ENCODE data around the gene FERMT1. TPM values are rescaled to one million over a fixed set of nuclear protein-coding genes. Genes with fewer than 3 reads are reported as not detected.

Gene FERMT1
- total and polyA plus RNA-seq, 2 of the 13 experiments (the other 11 are each of a cell fraction or from before 2014, with no cell fraction given), result 15.8 to 29.5 TPM

DNA sequence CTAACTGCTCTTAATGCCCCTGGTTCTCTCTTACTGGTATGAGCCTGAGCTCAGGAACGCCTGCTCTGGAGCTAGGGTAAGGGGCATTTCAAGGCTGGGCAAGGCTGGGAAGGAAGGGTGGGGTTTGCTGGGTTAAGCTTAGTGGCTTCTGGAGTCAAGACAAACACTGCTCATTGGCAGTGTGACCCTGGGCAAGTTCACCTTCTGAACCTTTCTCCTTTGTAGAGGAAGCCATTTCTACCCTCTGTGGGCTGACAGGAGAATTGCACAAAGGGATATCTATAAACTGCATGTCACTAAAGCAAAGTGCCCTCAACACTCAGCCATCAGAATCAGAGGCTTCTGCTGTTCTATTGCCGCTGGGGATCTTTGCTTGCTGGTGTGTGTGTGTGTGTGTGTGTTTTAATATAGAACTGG lies 48.7 kb downstream of the FERMT1 start (continued):
- no peak for TF ChIP-seq FOXM1 (CRISPR knock-in tag; IDR thresholded peaks at IDR 0.05)
- TF ChIP-seq ARHGAP35 (CRISPR knock-in tag; IDR thresholded peaks at IDR 0.05; ENCODE audit: borderline replicate concordance), result no peak
- TF ChIP-seq SYNCRIP (IDR thresholded peaks at IDR 0.05; ENCODE audit: insufficient read depth, low read depth, low read length), result no peak
- TF ChIP-seq ZNF687 (CRISPR knock-in tag; IDR thresholded peaks at IDR 0.05), result peak; percentile 21; the same call in 1 of the 2 replicates
- TF ChIP-seq, protein P1, sequence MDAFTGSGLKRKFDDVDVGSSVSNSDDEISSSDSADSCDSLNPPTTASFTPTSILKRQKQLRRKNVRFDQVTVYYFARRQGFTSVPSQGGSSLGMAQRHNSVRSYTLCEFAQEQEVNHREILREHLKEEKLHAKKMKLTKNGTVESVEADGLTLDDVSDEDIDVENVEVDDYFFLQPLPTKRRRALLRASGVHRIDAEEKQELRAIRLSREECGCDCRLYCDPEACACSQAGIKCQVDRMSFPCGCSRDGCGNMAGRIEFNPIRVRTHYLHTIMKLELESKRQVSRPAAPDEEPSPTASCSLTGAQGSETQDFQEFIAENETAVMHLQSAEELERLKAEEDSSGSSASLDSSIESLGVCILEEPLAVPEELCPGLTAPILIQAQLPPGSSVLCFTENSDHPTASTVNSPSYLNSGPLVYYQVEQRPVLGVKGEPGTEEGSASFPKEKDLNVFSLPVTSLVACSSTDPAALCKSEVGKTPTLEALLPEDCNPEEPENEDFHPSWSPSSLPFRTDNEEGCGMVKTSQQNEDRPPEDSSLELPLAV (CRISPR knock-in tag; conservative IDR thresholded peaks at IDR 0.05; ENCODE audit: low read depth), result no peak
- TF ChIP-seq, protein P2, sequence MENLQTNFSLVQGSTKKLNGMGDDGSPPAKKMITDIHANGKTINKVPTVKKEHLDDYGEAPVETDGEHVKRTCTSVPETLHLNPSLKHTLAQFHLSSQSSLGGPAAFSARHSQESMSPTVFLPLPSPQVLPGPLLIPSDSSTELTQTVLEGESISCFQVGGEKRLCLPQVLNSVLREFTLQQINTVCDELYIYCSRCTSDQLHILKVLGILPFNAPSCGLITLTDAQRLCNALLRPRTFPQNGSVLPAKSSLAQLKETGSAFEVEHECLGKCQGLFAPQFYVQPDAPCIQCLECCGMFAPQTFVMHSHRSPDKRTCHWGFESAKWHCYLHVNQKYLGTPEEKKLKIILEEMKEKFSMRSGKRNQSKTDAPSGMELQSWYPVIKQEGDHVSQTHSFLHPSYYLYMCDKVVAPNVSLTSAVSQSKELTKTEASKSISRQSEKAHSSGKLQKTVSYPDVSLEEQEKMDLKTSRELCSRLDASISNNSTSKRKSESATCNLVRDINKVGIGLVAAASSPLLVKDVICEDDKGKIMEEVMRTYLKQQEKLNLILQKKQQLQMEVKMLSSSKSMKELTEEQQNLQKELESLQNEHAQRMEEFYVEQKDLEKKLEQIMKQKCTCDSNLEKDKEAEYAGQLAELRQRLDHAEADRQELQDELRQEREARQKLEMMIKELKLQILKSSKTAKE (CRISPR knock-in tag; IDR thresholded peaks at IDR 0.05; ENCODE audit: borderline replicate concordance), result no peak
- peak; percentile 64; the same call in 1 of the 2 replicates for TF ChIP-seq HOXA3 (CRISPR knock-in tag; IDR thresholded peaks at IDR 0.05)
- TF ChIP-seq JARID2 (CRISPR knock-in tag; IDR thresholded peaks at IDR 0.05; ENCODE audit: insufficient replicate concordance), result peak; percentile 16
- peak; percentile 78; the same call in 1 of the 2 replicates for TF ChIP-seq ZMYM4 (CRISPR knock-in tag; IDR thresholded peaks at IDR 0.05)
- no peak for TF ChIP-seq REPIN1 (CRISPR knock-in tag; IDR thresholded peaks at IDR 0.05; ENCODE audit: borderline replicate concordance, low read depth)
- TF ChIP-seq RARA (CRISPR knock-in tag; IDR thresholded peaks at IDR 0.05), result peak; percentile 83
- no peak for TF ChIP-seq SP2 (CRISPR knock-in tag; IDR thresholded peaks at IDR 0.05)
- peak; percentile 64 for TF ChIP-seq SOX5 (CRISPR knock-in tag; IDR thresholded peaks at IDR 0.05; ENCODE audit: borderline replicate concordance)
- TF ChIP-seq ZFYVE20 (CRISPR knock-in tag; IDR thresholded peaks at IDR 0.05; ENCODE audit: borderline replicate concordance, low read depth), result no peak
- TF ChIP-seq RFXAP (CRISPR knock-in tag; IDR thresholded peaks at IDR 0.05; ENCODE audit: borderline replicate concordance), result peak; percentile 25; the same call in 1 of the 2 replicates
- TF ChIP-seq, protein P3, sequence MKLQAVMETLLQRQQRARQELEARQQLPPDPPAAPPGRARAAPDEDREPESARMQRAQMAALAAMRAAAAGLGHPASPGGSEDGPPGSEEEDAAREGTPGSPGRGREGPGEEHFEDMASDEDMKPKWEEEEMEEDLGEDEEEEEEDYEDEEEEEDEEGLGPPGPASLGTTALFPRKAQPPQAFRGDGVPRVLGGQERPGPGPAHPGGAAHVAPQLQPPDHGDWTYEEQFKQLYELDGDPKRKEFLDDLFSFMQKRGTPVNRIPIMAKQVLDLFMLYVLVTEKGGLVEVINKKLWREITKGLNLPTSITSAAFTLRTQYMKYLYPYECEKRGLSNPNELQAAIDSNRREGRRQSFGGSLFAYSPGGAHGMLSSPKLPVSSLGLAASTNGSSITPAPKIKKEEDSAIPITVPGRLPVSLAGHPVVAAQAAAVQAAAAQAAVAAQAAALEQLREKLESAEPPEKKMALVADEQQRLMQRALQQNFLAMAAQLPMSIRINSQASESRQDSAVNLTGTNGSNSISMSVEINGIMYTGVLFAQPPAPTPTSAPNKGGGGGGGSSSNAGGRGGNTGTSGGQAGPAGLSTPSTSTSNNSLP (IDR thresholded peaks at IDR 0.05; ENCODE audit: low read depth, low read length), result peak; percentile 47; the same call in 1 of the 2 replicates
- no peak for TF ChIP-seq FOXK1 (CRISPR knock-in tag; IDR thresholded peaks at IDR 0.05; ENCODE audit: borderline replicate concordance, low read depth)
- peak; percentile 30; the same call in 1 of the 2 replicates for TF ChIP-seq MYC (CRISPR knock-in tag; IDR thresholded peaks at IDR 0.05; ENCODE audit: borderline replicate concordance)
- no peak for TF ChIP-seq MEIS2 (CRISPR knock-in tag; IDR thresholded peaks at IDR 0.05)
- TF ChIP-seq ZNF451 (CRISPR knock-in tag; IDR thresholded peaks at IDR 0.05), result no peak
- TF ChIP-seq YY1 (IDR thresholded peaks at IDR 0.05; ENCODE audit: insufficient read depth, insufficient replicate concordance, low read depth, low read length), result no peak
